GM23338 (cell line): Measurements from ENCODE around the gene TTC13. TPM values are rescaled to one million over a fixed set of nuclear protein-coding genes. Genes with fewer than 3 reads are reported as not detected.
A peak's percentile ranks its signal among the peaks of the same experiment; 100 is the strongest.

Source experiments
- ATAC-seq: fragments of 200-7000 bp; cut with Tn5 transposase; 3 replicates; pipeline ENCODE4 v1.9.1; 2020
- DNase-seq: peaks from one replicate; pipeline ENCODE4 v3.0.0-alpha.2; 2015; ENCODE audit warnings: low spot score
- H2AFZ ChIP-seq: fragments of 200-600 bp; sonication (generic); 2 replicates; pipeline ENCODE4 v1.8.0; 2016; ENCODE audit warnings: antibody characterized with exemption, mild to moderate bottlenecking, moderate library complexity
- H3F3A ChIP-seq: fragments of 200-600 bp; sonication (generic); replicated peaks from 2 replicates; pipeline ENCODE4 v1.8.0; 2017; ENCODE audit warnings: antibody characterized with exemption, mixed run types, low read depth
- H3K27ac ChIP-seq: fragments of 200-600 bp; sonication (generic); 2 replicates; pipeline ENCODE4 v1.6.1; 2016; ENCODE audit warnings: low read depth
- H3K27me3 ChIP-seq: fragments of 200-600 bp; sonication (generic); 2 replicates; pipeline ENCODE4 v1.8.0; 2016; ENCODE audit warnings: mild to moderate bottlenecking, mixed run types, moderate library complexity; ENCODE audit not compliant: insufficient read depth
- H3K36me3 ChIP-seq: fragments of 200-600 bp; sonication (generic); 2 replicates; pipeline ENCODE4 v1.8.0; 2016; ENCODE audit warnings: mild to moderate bottlenecking; ENCODE audit not compliant: insufficient read depth
- H3K4me1 ChIP-seq: fragments of 200-600 bp; sonication (generic); 2 replicates; pipeline ENCODE4 v1.8.0; 2016; ENCODE audit warnings: mild to moderate bottlenecking, moderate library complexity; ENCODE audit not compliant: insufficient read depth
- H3K4me2 ChIP-seq: fragments of 200-600 bp; sonication (generic); 2 replicates; pipeline ENCODE4 v1.7.1; 2017; ENCODE audit warnings: mixed run types
- H3K4me3 ChIP-seq: fragments of 200-600 bp; sonication (generic); 2 replicates; pipeline ENCODE4 v1.6.1; 2016; ENCODE audit warnings: mixed run types
- H3K79me2 ChIP-seq: fragments of 200-600 bp; sonication (generic); replicated peaks from 2 replicates; pipeline ENCODE4 v1.8.0; 2017; ENCODE audit warnings: mild to moderate bottlenecking; ENCODE audit not compliant: insufficient read depth
- H3K9me2 ChIP-seq: fragments of 200-600 bp; sonication (generic); 2 replicates; pipeline ENCODE4 v1.8.0; 2017; ENCODE audit not compliant: insufficient read depth
- H4K20me1 ChIP-seq: fragments of 200-600 bp; sonication (generic); replicated peaks from 2 replicates; pipeline ENCODE4 v1.8.0; 2017; ENCODE audit warnings: mild to moderate bottlenecking; ENCODE audit not compliant: insufficient read depth
- H3K27ac Mint-ChIP-seq: 2 replicates; pipeline ENCODE4 v1.8.0; 2020; ENCODE audit warnings: inconsistent platforms, mild to moderate bottlenecking, moderate library complexity, mixed read lengths
- H3K27me3 Mint-ChIP-seq: 3 replicates; pipeline ENCODE4 v1.8.0; 2022; ENCODE audit warnings: low read depth, mild to moderate bottlenecking, moderate library complexity, mixed read lengths, inconsistent platforms; ENCODE audit not compliant: insufficient read depth, poor library complexity
- H3K36me3 Mint-ChIP-seq: 3 replicates; pipeline ENCODE4 v1.8.0; 2021; ENCODE audit warnings: low read depth, mild to moderate bottlenecking, inconsistent platforms, moderate library complexity, mixed read lengths
- H3K4me1 Mint-ChIP-seq: 3 replicates; pipeline ENCODE4 v1.8.0; 2020; ENCODE audit warnings: mild to moderate bottlenecking, inconsistent platforms, mixed read lengths
- H3K4me3 Mint-ChIP-seq: 3 replicates; pipeline ENCODE4 v1.8.0; 2021; ENCODE audit warnings: moderate library complexity, mild to moderate bottlenecking, inconsistent platforms, mixed read lengths
- H3K9me3 Mint-ChIP-seq: 3 replicates; pipeline ENCODE4 v1.8.0; 2020; ENCODE audit warnings: moderate library complexity, mild to moderate bottlenecking, inconsistent platforms, mixed read lengths
- CREB1 ChIP-seq: fragments of 250-450 bp; sonication (Bioruptor Pico); IDR thresholded peaks from 2 replicates; pipeline ENCODE4 v1.5.0; 2020; ENCODE audit warnings: low read depth, mild to moderate bottlenecking, moderate library complexity
- EZH2 ChIP-seq: fragments of 200-600 bp; sonication (generic); IDR thresholded peaks from one replicate; pipeline ENCODE4 v1.8.0; 2017; ENCODE audit warnings: antibody characterized with exemption, mild to moderate bottlenecking, low read depth; ENCODE audit not compliant: unreplicated experiment
- EZH2phosphoT487 ChIP-seq: fragments of 200-600 bp; sonication (generic); IDR thresholded peaks from one replicate; pipeline ENCODE4 v1.8.1; 2018; ENCODE audit warnings: antibody characterized with exemption; ENCODE audit not compliant: unreplicated experiment
- JUNB ChIP-seq: IDR thresholded peaks from one replicate; pipeline ENCODE4 v1.6.1; 2016; ENCODE audit warnings: antibody characterized with exemption; ENCODE audit not compliant: unreplicated experiment
- POLR2AphosphoS5 ChIP-seq: IDR thresholded peaks from 2 replicates; pipeline ENCODE4 v1.6.1; 2016; ENCODE audit warnings: antibody characterized with exemption, low read depth
- ZNF114 ChIP-seq: fragments of 250-450 bp; sonication (Bioruptor Pico); IDR thresholded peaks from 2 replicates; pipeline ENCODE4 v1.5.0; 2020; ENCODE audit warnings: mild to moderate bottlenecking, moderate library complexity
- ZNF331 ChIP-seq: fragments of 250-450 bp; sonication (Bioruptor Pico); IDR thresholded peaks from 2 replicates; pipeline ENCODE4 v1.5.0; 2020; ENCODE audit warnings: low read depth, mild to moderate bottlenecking, moderate library complexity
- polyA plus RNA-seq: library from polyadenylated mRNA; unstranded; fragments of >200 nt; fragmentation: Nextera tagmentation; extraction: Ambion mirVana; gene quantifications from 2 replicates; pipeline ENCODE4 v1.2.1, GENCODE V29; 2016
- total RNA-seq: library from RNA; depleted of rRNA; stranded (reverse); fragments of >200 nt; shearing (Covaris generic); gene quantifications from 2 replicates; pipeline ENCODE4 v1.2.3, GENCODE V29; 2014
- TF ChIP-seq, protein P1 (sequence below): IDR thresholded peaks from one replicate; pipeline ENCODE4 v1.6.1; 2018; ENCODE audit warnings: antibody characterized with exemption; ENCODE audit not compliant: unreplicated experiment
- TF ChIP-seq, protein P2 (sequence below): IDR thresholded peaks from 2 replicates; pipeline ENCODE4 v1.6.1; 2016; ENCODE audit warnings: antibody characterized with exemption
- TF ChIP-seq, protein P3 (sequence below): fragments of 250-450 bp; sonication (Bioruptor Pico); IDR thresholded peaks from 2 replicates; pipeline ENCODE4 v1.5.0; 2020; ENCODE audit warnings: mild to moderate bottlenecking, moderate library complexity

Gene TTC13
- total and polyA plus RNA-seq, 2 experiments from 2014 or later = 3.8 to 9.4 TPM

DNA sequence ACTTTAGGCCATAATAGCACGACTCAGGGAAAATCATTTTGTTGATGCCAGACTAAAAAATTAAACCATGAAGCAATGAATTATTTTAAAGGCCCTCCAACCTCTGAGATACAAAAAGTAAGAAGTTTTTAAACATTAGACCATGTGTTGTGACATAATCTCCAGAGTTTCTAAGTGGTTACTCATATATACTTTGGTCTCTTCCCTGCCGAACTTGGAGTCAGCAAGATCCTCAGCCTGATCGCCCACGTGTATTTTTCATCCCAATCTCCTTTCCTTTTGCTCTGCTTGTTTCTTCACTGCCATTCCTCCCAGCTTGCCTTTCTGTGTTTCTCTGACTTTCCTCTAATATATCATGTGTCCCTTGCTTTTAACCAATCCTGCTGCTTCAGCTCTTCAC, 4.0 kb upstream of the TTC13 start:
- peaks cover 30% of the 10 kb centered on the region for H3K4me1 Mint-ChIP-seq
- Histone ChIP-seq H3K79me2 (0 out of 2 replicates have a peak, but pooled peaks cover 8% of the 10 kb centered on the region), H3K27me3 (peaks cover 88% of the 10 kb centered on the region), H3K4me2 (no peak overlapping the region), H4K20me1 (peaks cover 66% of the 10 kb centered on the region), H3K4me1 (peaks cover 18% of the 10 kb centered on the region; the same call in 1 of the 2 replicates), H3K9me2 (no peaks in the 10 kb centered on the region), H3K27ac (no peak overlapping the region), H3F3A (no peaks in the 10 kb centered on the region), H3K4me3 (no peak overlapping the region), H3K36me3 (no peaks in the 10 kb centered on the region), H2AFZ (no peak overlapping the region)
- peaks cover 5% of the 10 kb centered on the region for H3K36me3 Mint-ChIP-seq
- no peaks in the 10 kb centered on the region; the same call in 2 of the 3 replicates for H3K9me3 Mint-ChIP-seq
- no peak for TF ChIP-seq EZH2phosphoT487
- no peak for TF ChIP-seq CREB1
- no peak for TF ChIP-seq ZNF331 (CRISPR knock-in tag)
- TF ChIP-seq, protein P1, sequence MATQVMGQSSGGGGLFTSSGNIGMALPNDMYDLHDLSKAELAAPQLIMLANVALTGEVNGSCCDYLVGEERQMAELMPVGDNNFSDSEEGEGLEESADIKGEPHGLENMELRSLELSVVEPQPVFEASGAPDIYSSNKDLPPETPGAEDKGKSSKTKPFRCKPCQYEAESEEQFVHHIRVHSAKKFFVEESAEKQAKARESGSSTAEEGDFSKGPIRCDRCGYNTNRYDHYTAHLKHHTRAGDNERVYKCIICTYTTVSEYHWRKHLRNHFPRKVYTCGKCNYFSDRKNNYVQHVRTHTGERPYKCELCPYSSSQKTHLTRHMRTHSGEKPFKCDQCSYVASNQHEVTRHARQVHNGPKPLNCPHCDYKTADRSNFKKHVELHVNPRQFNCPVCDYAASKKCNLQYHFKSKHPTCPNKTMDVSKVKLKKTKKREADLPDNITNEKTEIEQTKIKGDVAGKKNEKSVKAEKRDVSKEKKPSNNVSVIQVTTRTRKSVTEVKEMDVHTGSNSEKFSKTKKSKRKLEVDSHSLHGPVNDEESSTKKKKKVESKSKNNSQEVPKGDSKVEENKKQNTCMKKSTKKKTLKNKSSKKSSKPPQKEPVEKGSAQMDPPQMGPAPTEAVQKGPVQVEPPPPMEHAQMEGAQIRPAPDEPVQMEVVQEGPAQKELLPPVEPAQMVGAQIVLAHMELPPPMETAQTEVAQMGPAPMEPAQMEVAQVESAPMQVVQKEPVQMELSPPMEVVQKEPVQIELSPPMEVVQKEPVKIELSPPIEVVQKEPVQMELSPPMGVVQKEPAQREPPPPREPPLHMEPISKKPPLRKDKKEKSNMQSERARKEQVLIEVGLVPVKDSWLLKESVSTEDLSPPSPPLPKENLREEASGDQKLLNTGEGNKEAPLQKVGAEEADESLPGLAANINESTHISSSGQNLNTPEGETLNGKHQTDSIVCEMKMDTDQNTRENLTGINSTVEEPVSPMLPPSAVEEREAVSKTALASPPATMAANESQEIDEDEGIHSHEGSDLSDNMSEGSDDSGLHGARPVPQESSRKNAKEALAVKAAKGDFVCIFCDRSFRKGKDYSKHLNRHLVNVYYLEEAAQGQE = no peak
- no peak for TF ChIP-seq POLR2AphosphoS5
- TF ChIP-seq, protein P2, sequence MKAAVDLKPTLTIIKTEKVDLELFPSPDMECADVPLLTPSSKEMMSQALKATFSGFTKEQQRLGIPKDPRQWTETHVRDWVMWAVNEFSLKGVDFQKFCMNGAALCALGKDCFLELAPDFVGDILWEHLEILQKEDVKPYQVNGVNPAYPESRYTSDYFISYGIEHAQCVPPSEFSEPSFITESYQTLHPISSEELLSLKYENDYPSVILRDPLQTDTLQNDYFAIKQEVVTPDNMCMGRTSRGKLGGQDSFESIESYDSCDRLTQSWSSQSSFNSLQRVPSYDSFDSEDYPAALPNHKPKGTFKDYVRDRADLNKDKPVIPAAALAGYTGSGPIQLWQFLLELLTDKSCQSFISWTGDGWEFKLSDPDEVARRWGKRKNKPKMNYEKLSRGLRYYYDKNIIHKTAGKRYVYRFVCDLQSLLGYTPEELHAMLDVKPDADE = no peak
- TF ChIP-seq EZH2 = peak; percentile 41
- no peak overlapping the region for H3K4me3 Mint-ChIP-seq
- ATAC-seq = no peak
- DNase-seq = no peak
- peaks cover 6% of the 10 kb centered on the region for H3K27me3 Mint-ChIP-seq
- no peak overlapping the region for H3K27ac Mint-ChIP-seq

DNA sequence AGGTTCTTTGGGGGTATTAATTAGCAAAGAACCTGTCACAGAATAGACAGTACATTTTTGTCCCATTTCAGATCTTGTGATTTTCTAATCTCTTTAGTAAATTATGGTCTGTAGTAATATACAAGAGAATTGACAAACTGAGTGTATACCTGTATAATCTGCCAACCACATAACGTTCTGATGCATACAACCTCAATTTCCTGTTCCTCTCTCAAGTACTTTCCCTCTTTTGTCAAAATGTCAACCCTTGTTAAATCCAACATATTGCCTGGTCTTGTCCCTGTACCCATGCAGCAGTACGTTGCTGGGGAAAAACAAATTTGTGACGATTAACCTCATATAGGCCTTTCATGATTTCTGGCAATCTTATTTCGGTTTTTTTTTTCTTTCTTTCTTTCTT, 1.3 kb upstream of the TTC13 start:
- H3K27me3 Mint-ChIP-seq = peaks cover 6% of the 10 kb centered on the region
- peaks cover 28% of the 10 kb centered on the region for H3K4me1 Mint-ChIP-seq
- H3K4me2 ChIP-seq = peak overlapping the region; percentile 95
- H4K20me1 ChIP-seq = peaks cover 60% of the 10 kb centered on the region
- no peak for ATAC-seq
- H3K36me3 ChIP-seq = no peaks in the 10 kb centered on the region
- H3K27ac ChIP-seq = no peak overlapping the region
- no peak overlapping the region; the same call in 1 of the 3 replicates for H3K4me3 Mint-ChIP-seq
- H3K4me3 ChIP-seq = peak overlapping the region; percentile 88
- H3K4me1 ChIP-seq = peaks cover 18% of the 10 kb centered on the region; the same call in 1 of the 2 replicates
- H3K9me3 Mint-ChIP-seq = no peaks in the 10 kb centered on the region
- peaks cover 75% of the 10 kb centered on the region for H3K27me3 ChIP-seq
- H3K36me3 Mint-ChIP-seq = no peaks in the 10 kb centered on the region; the same call in 2 of the 3 replicates
- no peak overlapping the region for H2AFZ ChIP-seq
- no peaks in the 10 kb centered on the region for H3F3A ChIP-seq
- H3K9me2 ChIP-seq = no peaks in the 10 kb centered on the region
- H3K79me2 ChIP-seq = peaks cover 12% of the 10 kb centered on the region
- no peak for DNase-seq
- H3K27ac Mint-ChIP-seq = no peak overlapping the region
- TF ChIP-seq, protein P3, sequence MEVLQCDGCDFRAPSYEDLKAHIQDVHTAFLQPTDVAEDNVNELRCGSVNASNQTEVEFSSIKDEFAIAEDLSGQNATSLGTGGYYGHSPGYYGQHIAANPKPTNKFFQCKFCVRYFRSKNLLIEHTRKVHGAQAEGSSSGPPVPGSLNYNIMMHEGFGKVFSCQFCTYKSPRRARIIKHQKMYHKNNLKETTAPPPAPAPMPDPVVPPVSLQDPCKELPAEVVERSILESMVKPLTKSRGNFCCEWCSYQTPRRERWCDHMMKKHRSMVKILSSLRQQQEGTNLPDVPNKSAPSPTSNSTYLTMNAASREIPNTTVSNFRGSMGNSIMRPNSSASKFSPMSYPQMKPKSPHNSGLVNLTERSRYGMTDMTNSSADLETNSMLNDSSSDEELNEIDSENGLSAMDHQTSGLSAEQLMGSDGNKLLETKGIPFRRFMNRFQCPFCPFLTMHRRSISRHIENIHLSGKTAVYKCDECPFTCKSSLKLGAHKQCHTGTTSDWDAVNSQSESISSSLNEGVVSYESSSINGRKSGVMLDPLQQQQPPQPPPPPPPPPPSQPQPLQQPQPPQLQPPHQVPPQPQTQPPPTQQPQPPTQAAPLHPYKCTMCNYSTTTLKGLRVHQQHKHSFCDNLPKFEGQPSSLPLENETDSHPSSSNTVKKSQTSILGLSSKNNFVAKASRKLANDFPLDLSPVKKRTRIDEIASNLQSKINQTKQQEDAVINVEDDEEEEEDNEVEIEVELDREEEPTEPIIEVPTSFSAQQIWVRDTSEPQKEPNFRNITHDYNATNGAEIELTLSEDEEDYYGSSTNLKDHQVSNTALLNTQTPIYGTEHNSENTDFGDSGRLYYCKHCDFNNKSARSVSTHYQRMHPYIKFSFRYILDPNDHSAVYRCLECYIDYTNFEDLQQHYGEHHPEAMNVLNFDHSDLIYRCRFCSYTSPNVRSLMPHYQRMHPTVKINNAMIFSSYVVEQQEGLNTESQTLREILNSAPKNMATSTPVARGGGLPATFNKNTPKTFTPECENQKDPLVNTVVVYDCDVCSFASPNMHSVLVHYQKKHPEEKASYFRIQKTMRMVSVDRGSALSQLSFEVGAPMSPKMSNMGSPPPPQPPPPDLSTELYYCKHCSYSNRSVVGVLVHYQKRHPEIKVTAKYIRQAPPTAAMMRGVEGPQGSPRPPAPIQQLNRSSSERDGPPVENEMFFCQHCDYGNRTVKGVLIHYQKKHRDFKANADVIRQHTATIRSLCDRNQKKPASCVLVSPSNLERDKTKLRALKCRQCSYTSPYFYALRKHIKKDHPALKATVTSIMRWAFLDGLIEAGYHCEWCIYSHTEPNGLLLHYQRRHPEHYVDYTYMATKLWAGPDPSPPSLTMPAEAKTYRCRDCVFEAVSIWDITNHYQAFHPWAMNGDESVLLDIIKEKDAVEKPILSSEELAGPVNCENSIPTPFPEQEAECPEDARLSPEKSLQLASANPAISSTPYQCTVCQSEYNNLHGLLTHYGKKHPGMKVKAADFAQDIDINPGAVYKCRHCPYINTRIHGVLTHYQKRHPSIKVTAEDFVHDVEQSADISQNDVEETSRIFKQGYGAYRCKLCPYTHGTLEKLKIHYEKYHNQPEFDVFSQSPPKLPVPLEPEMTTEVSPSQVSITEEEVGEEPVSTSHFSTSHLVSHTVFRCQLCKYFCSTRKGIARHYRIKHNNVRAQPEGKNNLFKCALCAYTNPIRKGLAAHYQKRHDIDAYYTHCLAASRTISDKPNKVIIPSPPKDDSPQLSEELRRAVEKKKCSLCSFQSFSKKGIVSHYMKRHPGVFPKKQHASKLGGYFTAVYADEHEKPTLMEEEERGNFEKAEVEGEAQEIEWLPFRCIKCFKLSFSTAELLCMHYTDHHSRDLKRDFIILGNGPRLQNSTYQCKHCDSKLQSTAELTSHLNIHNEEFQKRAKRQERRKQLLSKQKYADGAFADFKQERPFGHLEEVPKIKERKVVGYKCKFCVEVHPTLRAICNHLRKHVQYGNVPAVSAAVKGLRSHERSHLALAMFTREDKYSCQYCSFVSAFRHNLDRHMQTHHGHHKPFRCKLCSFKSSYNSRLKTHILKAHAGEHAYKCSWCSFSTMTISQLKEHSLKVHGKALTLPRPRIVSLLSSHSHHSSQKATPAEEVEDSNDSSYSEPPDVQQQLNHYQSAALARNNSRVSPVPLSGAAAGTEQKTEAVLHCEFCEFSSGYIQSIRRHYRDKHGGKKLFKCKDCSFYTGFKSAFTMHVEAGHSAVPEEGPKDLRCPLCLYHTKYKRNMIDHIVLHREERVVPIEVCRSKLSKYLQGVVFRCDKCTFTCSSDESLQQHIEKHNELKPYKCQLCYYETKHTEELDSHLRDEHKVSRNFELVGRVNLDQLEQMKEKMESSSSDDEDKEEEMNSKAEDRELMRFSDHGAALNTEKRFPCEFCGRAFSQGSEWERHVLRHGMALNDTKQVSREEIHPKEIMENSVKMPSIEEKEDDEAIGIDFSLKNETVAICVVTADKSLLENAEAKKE (CRISPR knock-in tag) = no peak
- TF ChIP-seq EZH2phosphoT487 (no peak), ZNF331 (CRISPR knock-in tag) (no peak), JUNB (no peak), ZNF114 (CRISPR knock-in tag) (no peak)
- TF ChIP-seq, protein P2 = no peak
